IPS-20b (cell line): ENCODE measurements around the gene CLCN4.

Experiments
- H3K27ac ChIP-seq: one replicate; pipeline ENCODE4 v1.5.1; 2013; ENCODE audit warnings: low read length
- H3K27me3 ChIP-seq: 2 replicates; pipeline ENCODE4 v1.6.1; 2013; ENCODE audit warnings: mild to moderate bottlenecking, low read length, inconsistent platforms; ENCODE audit not compliant: insufficient read depth
- H3K36me3 ChIP-seq: 2 replicates; pipeline ENCODE4 v1.6.1; 2013; ENCODE audit warnings: low read depth, mild to moderate bottlenecking, inconsistent platforms, low read length, moderate library complexity; ENCODE audit not compliant: insufficient read depth
- H3K4me1 ChIP-seq: 2 replicates; pipeline ENCODE4 v1.6.1; 2013; ENCODE audit warnings: mild to moderate bottlenecking, control low read depth, inconsistent platforms, low read length, moderate library complexity; ENCODE audit not compliant: insufficient read depth
- H3K4me3 ChIP-seq: 2 replicates; pipeline ENCODE4 v1.5.1; 2013; ENCODE audit warnings: mild to moderate bottlenecking, low read length, inconsistent platforms
- H3K9ac ChIP-seq: 2 replicates; pipeline ENCODE4 v1.6.1; 2013; ENCODE audit warnings: low read depth, mild to moderate bottlenecking, inconsistent platforms, low read length, moderate library complexity
- H3K9me3 ChIP-seq: 2 replicates; pipeline ENCODE4 v1.6.1; 2013; ENCODE audit warnings: mild to moderate bottlenecking, low read depth, low read length, inconsistent platforms; ENCODE audit not compliant: insufficient read depth

Gene CLCN4

GRCh38 chrX:10171249-10171648 is 14.5 kb downstream of the CLCN4 start:
- Histone ChIP-seq H3K27ac (no peak overlapping the region), H3K9ac (no peak overlapping the region), H3K9me3 (no peaks in the 10 kb centered on the region), H3K27me3 (no peaks in the 10 kb centered on the region), H3K4me1 (peaks cover 5% of the 10 kb centered on the region), H3K4me3 (no peak overlapping the region), H3K36me3 (no peaks in the 10 kb centered on the region)

- Histone ChIP-seq H3K4me1 (peaks cover 5% of the 10 kb centered on the region), H3K9ac (peak overlapping the region; percentile 71), H3K9me3 (no peaks in the 10 kb centered on the region), H3K36me3 (no peaks in the 10 kb centered on the region), H3K27ac (peak overlapping the region; percentile 87), H3K27me3 (no peaks in the 10 kb centered on the region), H3K4me3 (peak overlapping the region; percentile 53; the same call in 1 of the 2 replicates)
These were observed 16.1 kb downstream of the CLCN4 start for GRCh38 chrX:10172877-10173276.

GRCh38 chrX:10173331-10173900 is 16.6 kb downstream of the CLCN4 start:
- no peaks in the 10 kb centered on the region for H3K9me3 ChIP-seq
- peak overlapping the region; percentile 87 for H3K27ac ChIP-seq
- H3K36me3 ChIP-seq = no peaks in the 10 kb centered on the region
- H3K9ac ChIP-seq = peak overlapping the region; percentile 71
- no peaks in the 10 kb centered on the region for H3K27me3 ChIP-seq
- peaks cover 5% of the 10 kb centered on the region for H3K4me1 ChIP-seq
- peak overlapping the region; percentile 53; the same call in 1 of the 2 replicates for H3K4me3 ChIP-seq

GRCh38 chrX:10174051-10174450 is 17.3 kb downstream of the CLCN4 start:
- Histone ChIP-seq H3K27ac (no peak overlapping the region), H3K4me3 (peak overlapping the region; percentile 53; the same call in 1 of the 2 replicates), H3K4me1 (peaks cover 5% of the 10 kb centered on the region), H3K27me3 (no peaks in the 10 kb centered on the region), H3K36me3 (no peaks in the 10 kb centered on the region), H3K9me3 (no peaks in the 10 kb centered on the region), H3K9ac (peak overlapping the region; percentile 71; the same call in 1 of the 2 replicates)

- H3K4me1 ChIP-seq = peaks cover 5% of the 10 kb centered on the region
- no peaks in the 10 kb centered on the region for H3K27me3 ChIP-seq
- no peak overlapping the region for H3K4me3 ChIP-seq
- no peak overlapping the region for H3K9ac ChIP-seq
- no peaks in the 10 kb centered on the region for H3K36me3 ChIP-seq
- no peak overlapping the region for H3K27ac ChIP-seq
- no peaks in the 10 kb centered on the region for H3K9me3 ChIP-seq
These were observed 18.0 kb downstream of the CLCN4 start for GRCh38 chrX:10174810-10175209.

- H3K4me3 ChIP-seq = no peak overlapping the region
- no peak overlapping the region for H3K9ac ChIP-seq
- H3K27me3 ChIP-seq = no peaks in the 10 kb centered on the region
- peaks cover 5% of the 10 kb centered on the region for H3K4me1 ChIP-seq
- H3K9me3 ChIP-seq = no peaks in the 10 kb centered on the region
- H3K27ac ChIP-seq = no peak overlapping the region
- H3K36me3 ChIP-seq = no peaks in the 10 kb centered on the region
These were observed 18.6 kb downstream of the CLCN4 start for GRCh38 chrX:10175319-10175871.

GRCh38 chrX:10176121-10177003 is 19.6 kb downstream of the CLCN4 start:
- Histone ChIP-seq H3K4me3 (no peak overlapping the region), H3K9ac (no peak overlapping the region), H3K27ac (no peak overlapping the region), H3K27me3 (no peaks in the 10 kb centered on the region), H3K4me1 (peaks cover 5% of the 10 kb centered on the region), H3K9me3 (no peaks in the 10 kb centered on the region), H3K36me3 (no peaks in the 10 kb centered on the region)

- H3K36me3 ChIP-seq = no peaks in the 10 kb centered on the region
- no peak overlapping the region for H3K9ac ChIP-seq
- no peaks in the 10 kb centered on the region for H3K9me3 ChIP-seq
- no peak overlapping the region for H3K4me3 ChIP-seq
- no peak overlapping the region for H3K27ac ChIP-seq
- H3K4me1 ChIP-seq = peaks cover 5% of the 10 kb centered on the region
- H3K27me3 ChIP-seq = no peaks in the 10 kb centered on the region
These were observed 20.2 kb downstream of the CLCN4 start for GRCh38 chrX:10177004-10177396.

GRCh38 chrX:10177601-10178000 is 20.8 kb downstream of the CLCN4 start:
- Histone ChIP-seq H3K27me3 (no peaks in the 10 kb centered on the region), H3K27ac (no peak overlapping the region), H3K4me3 (no peak overlapping the region), H3K36me3 (no peaks in the 10 kb centered on the region), H3K9ac (no peak overlapping the region), H3K9me3 (no peaks in the 10 kb centered on the region), H3K4me1 (peaks cover 5% of the 10 kb centered on the region)

- no peaks in the 10 kb centered on the region for H3K36me3 ChIP-seq
- no peak overlapping the region for H3K9ac ChIP-seq
- H3K4me3 ChIP-seq = no peak overlapping the region
- H3K27ac ChIP-seq = no peak overlapping the region
- peaks cover 2% of the 10 kb centered on the region for H3K4me1 ChIP-seq
- H3K27me3 ChIP-seq = no peaks in the 10 kb centered on the region
- no peaks in the 10 kb centered on the region for H3K9me3 ChIP-seq
These were observed 22.2 kb downstream of the CLCN4 start for GRCh38 chrX:10178866-10179463.

- no peaks in the 10 kb centered on the region for H3K9me3 ChIP-seq
- no peak overlapping the region for H3K27ac ChIP-seq
- H3K36me3 ChIP-seq = no peaks in the 10 kb centered on the region
- H3K9ac ChIP-seq = no peak overlapping the region
- no peaks in the 10 kb centered on the region for H3K4me1 ChIP-seq
- H3K27me3 ChIP-seq = no peaks in the 10 kb centered on the region
- no peak overlapping the region for H3K4me3 ChIP-seq
These were observed 27.0 kb downstream of the CLCN4 start for GRCh38 chrX:10183760-10184159.
